NCI-H345 treated with DMSO at 0.1 percent for 48 hours (cell line): ENCODE measurements around the gene AGXT.
A peak's percentile ranks its signal among the peaks of the same experiment; 100 is the strongest.

ENCODE experiments used
- DNase-seq: peaks from one replicate; lab custom pipeline; 2025; ENCODE audit not compliant: unreplicated experiment; lab: John Stamatoyannopoulos, UW

The AGXT gene

GRCh38 chr2:240865391-240865790, 3.2 kb upstream of the AGXT start:
- DNase-seq: no peak

- no peak for DNase-seq
Observed at GRCh38 chr2:240869109-240869955, 708 bp downstream of the AGXT start.

- DNase-seq: no peak
Observed at GRCh38 chr2:240869956-240870875, 1.6 kb downstream of the AGXT start.

- DNase-seq: no peak
Observed at GRCh38 chr2:240871071-240871958, 2.7 kb downstream of the AGXT start.

GRCh38 chr2:240872317-240873097, 3.9 kb downstream of the AGXT start:
- DNase-seq: no peak

GRCh38 chr2:240873098-240873788, 4.6 kb downstream of the AGXT start:
- no peak for DNase-seq

- DNase-seq: no peak
Observed at GRCh38 chr2:240873805-240874714, 5.4 kb downstream of the AGXT start.

- no peak for DNase-seq
Observed at GRCh38 chr2:240874715-240875227, 6.1 kb downstream of the AGXT start.

- no peak for DNase-seq
Observed at GRCh38 chr2:240875228-240876034, 6.8 kb downstream of the AGXT start.

- DNase-seq: no peak
Observed at GRCh38 chr2:240876035-240876474, 7.4 kb downstream of the AGXT start.

GRCh38 chr2:240876475-240877251, 8.0 kb downstream of the AGXT start:
- no peak for DNase-seq

- no peak for DNase-seq
Observed at GRCh38 chr2:240877460-240878340, 9.1 kb downstream of the AGXT start.

GRCh38 chr2:240878341-240878936, 9.8 kb downstream of the AGXT start:
- no peak for DNase-seq

- no peak for DNase-seq
Observed at GRCh38 chr2:240879105-240879504, 10.5 kb downstream of the AGXT start.

GRCh38 chr2:240881913-240882312, 13.3 kb downstream of the AGXT start:
- peak; percentile 35 for DNase-seq
